GM21576 (cell line): ENCODE measurements around the gene TRMT11.
"Not testable (repeated sequence)": the region's sequence is repeated elsewhere in the genome, so short reads cannot be mapped to it uniquely, and the experiment has no call there.

Source experiments
- ATAC-seq: cut with Tn5 transposase; IDR thresholded peaks from one replicate; pipeline ENCODE4 v1.9.1; 2021; ENCODE audit warnings: mild to moderate bottlenecking, moderate library complexity; ENCODE audit not compliant: unreplicated experiment

Gene TRMT11

GRCh38 chr6:125955973-125956372 lies 30.4 kb upstream of the TRMT11 start:
- no peak for ATAC-seq

GRCh38 chr6:125956506-125957390 lies 29.6 kb upstream of the TRMT11 start, which contains the start of gene HINT3:
Gene HINT3 (plus strand): TSS chr6:125956770. CDS start chr6:125956978, 208 bp downstream.
- ATAC-seq: peak; percentile 92

GRCh38 chr6:125957391-125957693 lies 29.0 kb upstream of the TRMT11 start:
- no peak for ATAC-seq

GRCh38 chr6:125957845-125958244 lies 28.5 kb upstream of the TRMT11 start:
- no peak for ATAC-seq

GRCh38 chr6:125959041-125959440 lies 27.3 kb upstream of the TRMT11 start:
- no peak for ATAC-seq

- no peak for ATAC-seq
Measured at GRCh38 chr6:125961117-125961516, 25.2 kb upstream of the TRMT11 start.

- no peak for ATAC-seq
Measured at GRCh38 chr6:125962900-125963497, 23.3 kb upstream of the TRMT11 start.

GRCh38 chr6:125963817-125964216 lies 22.5 kb upstream of the TRMT11 start:
- ATAC-seq: no peak

- no peak for ATAC-seq
Measured at GRCh38 chr6:125966569-125966968, 19.8 kb upstream of the TRMT11 start.

GRCh38 chr6:125968493-125968892 lies 17.8 kb upstream of the TRMT11 start:
- ATAC-seq: no peak

GRCh38 chr6:125970760-125971159 lies 15.6 kb upstream of the TRMT11 start:
- no peak for ATAC-seq

- ATAC-seq: not testable (repeated sequence)
Measured at GRCh38 chr6:125972478-125972877, 13.9 kb upstream of the TRMT11 start.

- peak; percentile 84 for ATAC-seq
Measured at GRCh38 chr6:125974214-125974866, 12.0 kb upstream of the TRMT11 start.

GRCh38 chr6:125979101-125979500 lies 7.2 kb upstream of the TRMT11 start:
- no peak for ATAC-seq

- ATAC-seq: no peak
Measured at GRCh38 chr6:125981571-125982185, 4.7 kb upstream of the TRMT11 start.

- ATAC-seq: no peak
Measured at GRCh38 chr6:125983246-125983945, 2.9 kb upstream of the TRMT11 start.

GRCh38 chr6:125984311-125984710 lies 2.0 kb upstream of the TRMT11 start:
- ATAC-seq: no peak

GRCh38 chr6:125985522-125985921 lies 818 bp upstream of the TRMT11 start:
- no peak for ATAC-seq

GRCh38 chr6:125985979-125986300 lies 400 bp upstream of the TRMT11 start:
- ATAC-seq: no peak

- peak; percentile 34 for ATAC-seq
Measured at GRCh38 chr6:125987026-125987617, 782 bp downstream of the TRMT11 start.

GRCh38 chr6:125988280-125988679 lies 1.9 kb downstream of the TRMT11 start:
- ATAC-seq: no peak
